ENCODE data around the gene ZBTB9.

The ZBTB9 gene

GRCh38 chr6:33428224-33428965 is 26.0 kb upstream of the ZBTB9 start:
- Mint-ChIP-seq H3K9me3 (no peaks in the 10 kb centered on the region), H3K36me3 (ENCODE audit: low read depth) (peaks cover 8% of the 10 kb centered on the region), H3K27me3 (ENCODE audit: low read depth) (no peaks in the 10 kb centered on the region), H3K4me1 (peaks cover 83% of the 10 kb centered on the region), H3K4me3 (peak overlapping the region; percentile 92), H3K27ac (peak overlapping the region; percentile 62 to 90 (median 90))
- peak; percentile 29 to 45 (median 40) for TF ChIP-seq CTCF (IDR thresholded peaks at IDR 0.05; ENCODE audit: unreplicated experiment in 3 of 3)

GRCh38 chr6:33428966-33429749 is 25.2 kb upstream of the ZBTB9 start:
- TF ChIP-seq CTCF (IDR thresholded peaks at IDR 0.05; ENCODE audit: unreplicated experiment in 3 of 3), result no peak
- peak overlapping the region; percentile 62 to 90 (median 90) for H3K27ac Mint-ChIP-seq
- peaks cover under 1% of the 10 kb centered on the region for H3K36me3 Mint-ChIP-seq (ENCODE audit: low read depth)
- H3K9me3 Mint-ChIP-seq, result no peaks in the 10 kb centered on the region
- H3K27me3 Mint-ChIP-seq (ENCODE audit: low read depth), result no peaks in the 10 kb centered on the region
- H3K4me3 Mint-ChIP-seq, result peak overlapping the region; percentile 92
- H3K4me1 Mint-ChIP-seq, result peaks cover 82% of the 10 kb centered on the region

DNA sequence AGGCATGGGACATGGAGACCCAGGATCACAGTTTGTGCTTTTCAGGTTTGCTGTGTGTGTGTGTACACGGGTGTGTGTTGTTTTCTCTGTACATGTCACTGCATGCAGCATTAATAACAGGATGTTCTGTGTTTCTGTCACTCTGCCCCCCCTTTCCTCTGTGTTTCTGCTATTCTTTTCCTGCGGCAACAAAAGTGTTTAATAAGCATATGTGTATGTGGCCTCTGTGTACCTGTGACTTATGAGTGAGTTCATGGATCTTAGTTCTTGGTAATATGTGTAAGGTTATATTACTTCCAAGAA is 24.7 kb upstream of the ZBTB9 start:
- H3K4me3 Mint-ChIP-seq, result peak overlapping the region; percentile 92
- no peaks in the 10 kb centered on the region for H3K36me3 Mint-ChIP-seq (ENCODE audit: low read depth)
- H3K4me1 Mint-ChIP-seq, result peaks cover 79% of the 10 kb centered on the region
- no peak for TF ChIP-seq CTCF (IDR thresholded peaks at IDR 0.05; ENCODE audit: unreplicated experiment in 3 of 3)
- H3K27ac Mint-ChIP-seq, result peak overlapping the region; percentile 62 to 90 (median 90)
- no peaks in the 10 kb centered on the region for H3K27me3 Mint-ChIP-seq (ENCODE audit: low read depth)
- no peaks in the 10 kb centered on the region for H3K9me3 Mint-ChIP-seq

DNA sequence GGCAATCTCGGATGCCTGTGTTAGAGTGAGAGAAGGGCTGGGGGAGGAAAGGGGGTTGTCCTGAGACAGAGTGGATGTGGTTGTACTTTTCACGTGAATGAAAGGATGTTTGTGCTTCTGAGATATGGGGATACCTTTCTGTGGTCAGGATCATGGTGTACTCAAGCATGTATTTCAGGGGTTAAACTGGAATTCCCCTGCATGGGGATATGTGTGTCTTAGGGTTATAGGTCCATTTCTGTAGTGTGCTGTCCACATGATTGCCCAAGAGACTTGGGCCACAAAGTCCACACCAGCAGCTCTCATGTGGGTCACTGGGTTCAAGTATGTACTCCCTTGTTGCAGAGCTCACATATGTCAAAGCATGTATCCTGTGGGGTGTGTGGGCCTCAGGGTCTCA is 24.0 kb upstream of the ZBTB9 start:
- Mint-ChIP-seq H3K4me3 (peak overlapping the region; percentile 92), H3K9me3 (no peaks in the 10 kb centered on the region), H3K4me1 (peaks cover 73% of the 10 kb centered on the region), H3K27ac (peak overlapping the region; percentile 62 to 90 (median 90)), H3K36me3 (ENCODE audit: low read depth) (peaks cover 4% of the 10 kb centered on the region), H3K27me3 (ENCODE audit: low read depth) (no peaks in the 10 kb centered on the region)
- no peak for TF ChIP-seq CTCF (IDR thresholded peaks at IDR 0.05; ENCODE audit: unreplicated experiment in 3 of 3)

GRCh38 chr6:33430991-33431879 is 23.1 kb upstream of the ZBTB9 start:
- H3K27ac Mint-ChIP-seq, result peak overlapping the region; percentile 62 to 90 (median 90)
- no peaks in the 10 kb centered on the region for H3K9me3 Mint-ChIP-seq
- H3K4me3 Mint-ChIP-seq, result peak overlapping the region; percentile 92
- peaks cover 13% of the 10 kb centered on the region for H3K36me3 Mint-ChIP-seq (ENCODE audit: low read depth)
- peaks cover 67% of the 10 kb centered on the region for H3K4me1 Mint-ChIP-seq
- no peak for TF ChIP-seq CTCF (IDR thresholded peaks at IDR 0.05; ENCODE audit: unreplicated experiment in 3 of 3)
- no peaks in the 10 kb centered on the region for H3K27me3 Mint-ChIP-seq (ENCODE audit: low read depth)

All from nephron (organoid).